GM12878 (cell line): ENCODE data around the gene TIMM29. TPM values are rescaled to one million over a fixed set of nuclear protein-coding genes. Genes with fewer than 3 reads are reported as not detected.
A peak's percentile ranks its signal among the peaks of the same experiment; 100 is the strongest.
"Not testable (repeated sequence)": the region's sequence is repeated elsewhere in the genome, so short reads cannot be mapped to it uniquely, and the experiment has no call there.

Experiments
- ATAC-seq: fragments of 200-7000 bp; cut with Tn5 transposase; 3 replicates; pipeline ENCODE4 v1.9.1; 2020; ENCODE audit warnings: mild to moderate bottlenecking, moderate library complexity
- BruUV-seq: library from RNA; stranded (reverse); fragments of 400-500 nt; replicated peaks from 2 replicates; lab custom pipeline; 2021; lab: Mats Ljungman, UMichigan
- CTCF ChIA-PET: fragments of 300-600 bp; sonication (Branson Sonifier 250); formaldehyde crosslinking; extraction: SDS; loops from one replicate; lab custom pipeline; 2021; ENCODE audit warnings: inconsistent platforms; lab: Yijun Ruan, JAX
- POLR2A ChIA-PET: fragments of 350-600 bp; formaldehyde crosslinking; extraction: SDS; loops from one replicate; lab custom pipeline; 2021; ENCODE audit warnings: inconsistent platforms; lab: Charles Lee
- RAD21 ChIA-PET: fragments of 300-600 bp; sonication (Branson Sonifier 250); formaldehyde crosslinking; loops from one replicate; lab custom pipeline; 2023; ENCODE audit warnings: antibody characterized with exemption; ENCODE audit not compliant: unreplicated experiment; lab: Charles Lee
- SMC1A ChIA-PET: fragments of 300-600 bp; sonication (Branson Sonifier 250); formaldehyde crosslinking; loops from one replicate; lab custom pipeline; 2023; ENCODE audit not compliant: unreplicated experiment, uncharacterized antibody; lab: Charles Lee
- DNase-seq: peaks from one replicate; pipeline ENCODE4 v3.0.0-alpha.2; 2011; ENCODE audit warnings: low read depth, low spot score
- FAIRE-seq: peaks from 3 replicates; lab custom pipeline; 2011; peaks lifted over from hg19 to GRCh38; lab: Jason Lieb, UNC
- H2AFZ ChIP-seq: 2 replicates; pipeline ENCODE4 v1.6.0; 2011; ENCODE audit warnings: low read depth, low read length, control low read depth; ENCODE audit not compliant: control insufficient read depth
- H3K27ac ChIP-seq: 2 replicates; pipeline ENCODE4 v1.5.1; 2011; ENCODE audit warnings: control low read depth; ENCODE audit not compliant: control insufficient read depth, insufficient read depth
- H3K27me3 ChIP-seq, 2 experiments: replicated peaks in 1 of 2; 2 replicates each; pipeline versions ENCODE4 v1.6.0 to v1.6.1; 2011; ENCODE audit warnings: low read length in 1 of 2; ENCODE audit not compliant: control insufficient read depth in 2 of 2, insufficient read depth in 2 of 2
- H3K36me3 ChIP-seq, 2 experiments: 2 replicates each; pipeline ENCODE4 v1.5.1; 2011; ENCODE audit warnings: low read length in 1 of 2; ENCODE audit not compliant: control insufficient read depth in 2 of 2, insufficient read depth in 2 of 2
- H3K4me1 ChIP-seq: 2 replicates; pipeline ENCODE4 v1.6.1; 2011; ENCODE audit warnings: mild to moderate bottlenecking, low read length, moderate library complexity, mixed read lengths; ENCODE audit not compliant: control insufficient read depth, insufficient read depth
- H3K4me2 ChIP-seq: 2 replicates; pipeline ENCODE4 v1.6.0; 2011; ENCODE audit warnings: control low read depth; ENCODE audit not compliant: control insufficient read depth, insufficient read depth
- H3K4me3 ChIP-seq: fragments of 200-600 bp; sonication (generic); 2 replicates; pipeline ENCODE4 v1.5.1; 2016
- H3K79me2 ChIP-seq: 2 replicates; pipeline ENCODE4 v1.6.0; 2011; ENCODE audit warnings: low read length; ENCODE audit not compliant: control insufficient read depth, insufficient read depth
- H3K9ac ChIP-seq: 2 replicates; pipeline ENCODE4 v1.8.0; 2011; ENCODE audit warnings: low read length, control low read depth, mixed read lengths; ENCODE audit not compliant: control insufficient read depth, insufficient read depth
- H3K9me3 ChIP-seq: replicated peaks from 3 replicates; pipeline ENCODE4 v1.5.1; 2011; ENCODE audit warnings: mild to moderate bottlenecking, low read length; ENCODE audit not compliant: control insufficient read depth, insufficient read depth
- H4K20me1 ChIP-seq: 2 replicates; pipeline ENCODE4 v1.6.0; 2011; ENCODE audit not compliant: control insufficient read depth, insufficient read depth
- WGBS: methylation state at CpG from one replicate; pipeline ENCODE4 v1.1.6; 2016; ENCODE audit warnings: low lambda C conversion rate; ENCODE audit not compliant: insufficient replicate concordance, insufficient coverage; ENCODE audit errors: missing lambda C conversion rate; 5-methylcytosine and 5-hydroxymethylcytosine counted together
- in situ Hi-C: fragments of 300-500 bp; cut with MboI; formaldehyde crosslinking; loops from 9 replicates; pipeline ENCODE4 v1.14.3; 2018; ENCODE audit warnings: mixed read lengths
- intact Hi-C: fragments of 100-400 bp; cut with micrococcal nuclease; formaldehyde crosslinking; loops from one replicate; pipeline ENCODE4 v1.14.2; 2022; ENCODE audit not compliant: unreplicated experiment
- polyA plus RNA-seq, 11 experiments: library from polyadenylated mRNA; depleted of rRNA in 4 of 11; unstranded in 6 of 11; stranded (reverse) in 5 of 11; fragments of >200 nt; fragmentation: Nextera tagmentation in 4 of 11; fragmentation: Illumina TruSeq in 1 of 11; extraction: Ambion mirVana in 4 of 11; extraction: Trizol in 1 of 11; gene quantifications; 1 replicate in 1 of 11; 2 replicates in 10 of 11; pipeline versions ENCODE4 v1.2.1 to v1.2.3, GENCODE V29; 2011 to 2016; ENCODE audit warnings: inconsistent platforms in 2 of 11, missing spikeins in 2 of 11, low read depth in 1 of 11
- total RNA-seq, 4 experiments: library from RNA; depleted of rRNA in 3 of 4; stranded (reverse); fragments of >200 nt in 3 of 4; fragmentation: Illumina TruSeq in 1 of 4; extraction: Trizol in 1 of 4; gene quantifications; 2 replicates each; pipeline versions ENCODE4 v1.2.1 to v1.2.3, GENCODE V29; 2013 to 2021
- TF ChIP-seq, protein P1 (sequence below): fragments of 450-650 bp; IDR thresholded peaks from 2 replicates; pipeline ENCODE4 v1.6.1; 2016; ENCODE audit warnings: mild to moderate bottlenecking

TIMM29 gene
- total and polyA plus RNA-seq, 10 of the 15 experiments (the other 5 are each of a cell fraction or from before 2014, with no cell fraction given) = 2.4 to 27.9 (median 13.5) TPM

DNA sequence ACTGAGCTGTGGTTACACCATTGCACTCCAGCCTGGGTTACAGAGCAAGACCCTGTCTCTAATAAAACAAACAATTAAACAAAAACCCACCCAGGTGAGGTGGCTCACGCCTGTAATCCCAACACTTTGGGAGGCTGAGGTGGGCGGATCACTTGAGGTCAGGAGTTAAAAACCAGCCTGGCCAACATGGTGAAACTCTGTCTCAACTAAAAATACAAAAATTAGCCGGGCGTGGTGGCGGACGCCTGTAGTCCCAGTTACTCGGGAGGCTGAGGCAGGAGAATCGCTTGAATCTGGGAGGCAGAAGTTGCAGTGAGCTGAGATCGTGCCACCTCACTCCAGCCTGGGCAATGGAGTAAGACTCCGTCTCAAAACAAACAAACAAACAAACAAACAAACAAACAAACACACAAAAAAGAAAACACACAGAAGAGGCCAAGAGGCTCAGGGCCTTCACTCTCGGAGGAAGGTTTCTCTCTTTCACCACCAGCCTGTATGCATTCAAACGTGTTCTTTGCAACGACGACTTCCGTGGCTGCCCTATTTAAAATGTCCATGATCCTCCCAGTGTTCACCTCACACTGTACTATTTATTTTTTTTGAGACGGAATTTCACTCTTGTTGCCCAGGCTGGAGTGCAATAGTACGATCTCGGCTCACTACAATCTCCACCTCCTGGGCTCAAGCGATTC, 30.8 kb downstream of the TIMM29 start:
- Histone ChIP-seq H3K4me3 (peak overlapping the region; percentile 98), H3K9ac (peak overlapping the region; percentile 77; the same call in 1 of the 2 replicates), H3K4me2 (peak overlapping the region; percentile 58), H3K79me2 (peaks cover 42% of the 10 kb centered on the region)
- intact Hi-C loops, H3K27me3 ChIP-seq, BruUV-seq, H3K36me3 ChIP-seq, H3K27ac ChIP-seq, DNase-seq, H3K9me3 ChIP-seq, FAIRE-seq, H4K20me1 ChIP-seq, in situ Hi-C loops, H2AFZ ChIP-seq, H3K4me1 ChIP-seq, ATAC-seq: not testable (repeated sequence)
- TF ChIP-seq, protein P1, sequence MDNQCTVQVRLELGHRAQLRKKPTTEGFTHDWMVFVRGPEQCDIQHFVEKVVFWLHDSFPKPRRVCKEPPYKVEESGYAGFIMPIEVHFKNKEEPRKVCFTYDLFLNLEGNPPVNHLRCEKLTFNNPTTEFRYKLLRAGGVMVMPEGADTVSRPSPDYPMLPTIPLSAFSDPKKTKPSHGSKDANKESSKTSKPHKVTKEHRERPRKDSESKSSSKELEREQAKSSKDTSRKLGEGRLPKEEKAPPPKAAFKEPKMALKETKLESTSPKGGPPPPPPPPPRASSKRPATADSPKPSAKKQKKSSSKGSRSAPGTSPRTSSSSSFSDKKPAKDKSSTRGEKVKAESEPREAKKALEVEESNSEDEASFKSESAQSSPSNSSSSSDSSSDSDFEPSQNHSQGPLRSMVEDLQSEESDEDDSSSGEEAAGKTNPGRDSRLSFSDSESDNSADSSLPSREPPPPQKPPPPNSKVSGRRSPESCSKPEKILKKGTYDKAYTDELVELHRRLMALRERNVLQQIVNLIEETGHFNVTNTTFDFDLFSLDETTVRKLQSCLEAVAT = peak; percentile 98
- 94% methylated on average over 19 of the region's 19 CpGs for WGBS
- ChIA-PET CTCF (interaction anchor here (3.6 kb wide), 1 partner anchor 18 kb away, joined by 17 read pairs; no protein-coding TSS in a partner anchor), POLR2A (interaction anchor here (0.5 to 2.6 kb wide), 5 partner anchors 18 to 1526 kb away, joined by 3 to 10 read pairs (median 6); no protein-coding TSS in a partner anchor), SMC1A (interaction anchor here (1.0 to 4.8 kb wide), 2 partner anchors 8 to 17 kb away, joined by 3 to 18 read pairs; no protein-coding TSS in a partner anchor), RAD21 (interaction anchor here (0.7 to 2.4 kb wide), 4 partner anchors 10 to 60 kb away, joined by 3 to 19 read pairs (median 4); no protein-coding TSS in a partner anchor)
